Measurements from ENCODE around the gene ANKRD33B.

DNA sequence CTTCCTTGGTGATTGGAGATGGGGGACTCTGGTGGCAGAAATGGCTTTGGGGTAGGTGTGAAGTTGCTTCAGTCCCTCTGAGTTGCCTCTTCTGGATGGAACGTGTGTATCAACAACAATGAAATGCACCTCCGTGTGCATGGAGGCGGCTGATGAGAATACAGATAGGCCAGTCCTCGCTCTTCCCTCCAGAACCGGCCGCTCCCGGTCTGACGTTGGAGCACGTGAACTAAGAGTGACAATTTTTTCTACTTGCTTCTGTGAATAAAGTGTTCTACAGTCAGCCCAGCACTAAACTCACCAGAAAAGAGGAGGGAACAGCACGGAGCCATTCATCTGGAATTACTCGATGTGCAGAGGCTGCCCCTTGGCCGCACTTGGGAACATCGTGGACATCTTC is 90.7 kb downstream of the ANKRD33B start:
- TF ChIP-seq POLR2A (conservative IDR thresholded peaks at IDR 0.05) (no peak), PHF8 (IDR thresholded peaks at IDR 0.05; ENCODE audit: borderline replicate concordance, low read length) (no peak), SPI1 (IDR thresholded peaks at IDR 0.05; ENCODE audit: borderline replicate concordance, low read depth, low read length) (no peak), SRSF3 (IDR thresholded peaks at IDR 0.05; ENCODE audit: insufficient read depth, low read length) (no peak), SMC3 (conservative IDR thresholded peaks at IDR 0.05; ENCODE audit: insufficient read depth, low read depth, low read length) (no peak), ZNF57 (CRISPR knock-in tag; IDR thresholded peaks at IDR 0.05) (no peak), HMG20B (CRISPR knock-in tag; IDR thresholded peaks at IDR 0.05) (no peak), KLF1 (tag; IDR thresholded peaks at IDR 0.05) (no peak)
- TF ChIP-seq, protein P1, sequence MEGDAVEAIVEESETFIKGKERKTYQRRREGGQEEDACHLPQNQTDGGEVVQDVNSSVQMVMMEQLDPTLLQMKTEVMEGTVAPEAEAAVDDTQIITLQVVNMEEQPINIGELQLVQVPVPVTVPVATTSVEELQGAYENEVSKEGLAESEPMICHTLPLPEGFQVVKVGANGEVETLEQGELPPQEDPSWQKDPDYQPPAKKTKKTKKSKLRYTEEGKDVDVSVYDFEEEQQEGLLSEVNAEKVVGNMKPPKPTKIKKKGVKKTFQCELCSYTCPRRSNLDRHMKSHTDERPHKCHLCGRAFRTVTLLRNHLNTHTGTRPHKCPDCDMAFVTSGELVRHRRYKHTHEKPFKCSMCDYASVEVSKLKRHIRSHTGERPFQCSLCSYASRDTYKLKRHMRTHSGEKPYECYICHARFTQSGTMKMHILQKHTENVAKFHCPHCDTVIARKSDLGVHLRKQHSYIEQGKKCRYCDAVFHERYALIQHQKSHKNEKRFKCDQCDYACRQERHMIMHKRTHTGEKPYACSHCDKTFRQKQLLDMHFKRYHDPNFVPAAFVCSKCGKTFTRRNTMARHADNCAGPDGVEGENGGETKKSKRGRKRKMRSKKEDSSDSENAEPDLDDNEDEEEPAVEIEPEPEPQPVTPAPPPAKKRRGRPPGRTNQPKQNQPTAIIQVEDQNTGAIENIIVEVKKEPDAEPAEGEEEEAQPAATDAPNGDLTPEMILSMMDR (IDR thresholded peaks at IDR 0.05 in 2 of 3, conservative IDR thresholded peaks at IDR 0.05 in 1 of 3; ENCODE audit: insufficient read depth in 2 of 3, low read depth in 1 of 3, low read length in 3 of 3), result no peak
- TF ChIP-seq, protein P2, sequence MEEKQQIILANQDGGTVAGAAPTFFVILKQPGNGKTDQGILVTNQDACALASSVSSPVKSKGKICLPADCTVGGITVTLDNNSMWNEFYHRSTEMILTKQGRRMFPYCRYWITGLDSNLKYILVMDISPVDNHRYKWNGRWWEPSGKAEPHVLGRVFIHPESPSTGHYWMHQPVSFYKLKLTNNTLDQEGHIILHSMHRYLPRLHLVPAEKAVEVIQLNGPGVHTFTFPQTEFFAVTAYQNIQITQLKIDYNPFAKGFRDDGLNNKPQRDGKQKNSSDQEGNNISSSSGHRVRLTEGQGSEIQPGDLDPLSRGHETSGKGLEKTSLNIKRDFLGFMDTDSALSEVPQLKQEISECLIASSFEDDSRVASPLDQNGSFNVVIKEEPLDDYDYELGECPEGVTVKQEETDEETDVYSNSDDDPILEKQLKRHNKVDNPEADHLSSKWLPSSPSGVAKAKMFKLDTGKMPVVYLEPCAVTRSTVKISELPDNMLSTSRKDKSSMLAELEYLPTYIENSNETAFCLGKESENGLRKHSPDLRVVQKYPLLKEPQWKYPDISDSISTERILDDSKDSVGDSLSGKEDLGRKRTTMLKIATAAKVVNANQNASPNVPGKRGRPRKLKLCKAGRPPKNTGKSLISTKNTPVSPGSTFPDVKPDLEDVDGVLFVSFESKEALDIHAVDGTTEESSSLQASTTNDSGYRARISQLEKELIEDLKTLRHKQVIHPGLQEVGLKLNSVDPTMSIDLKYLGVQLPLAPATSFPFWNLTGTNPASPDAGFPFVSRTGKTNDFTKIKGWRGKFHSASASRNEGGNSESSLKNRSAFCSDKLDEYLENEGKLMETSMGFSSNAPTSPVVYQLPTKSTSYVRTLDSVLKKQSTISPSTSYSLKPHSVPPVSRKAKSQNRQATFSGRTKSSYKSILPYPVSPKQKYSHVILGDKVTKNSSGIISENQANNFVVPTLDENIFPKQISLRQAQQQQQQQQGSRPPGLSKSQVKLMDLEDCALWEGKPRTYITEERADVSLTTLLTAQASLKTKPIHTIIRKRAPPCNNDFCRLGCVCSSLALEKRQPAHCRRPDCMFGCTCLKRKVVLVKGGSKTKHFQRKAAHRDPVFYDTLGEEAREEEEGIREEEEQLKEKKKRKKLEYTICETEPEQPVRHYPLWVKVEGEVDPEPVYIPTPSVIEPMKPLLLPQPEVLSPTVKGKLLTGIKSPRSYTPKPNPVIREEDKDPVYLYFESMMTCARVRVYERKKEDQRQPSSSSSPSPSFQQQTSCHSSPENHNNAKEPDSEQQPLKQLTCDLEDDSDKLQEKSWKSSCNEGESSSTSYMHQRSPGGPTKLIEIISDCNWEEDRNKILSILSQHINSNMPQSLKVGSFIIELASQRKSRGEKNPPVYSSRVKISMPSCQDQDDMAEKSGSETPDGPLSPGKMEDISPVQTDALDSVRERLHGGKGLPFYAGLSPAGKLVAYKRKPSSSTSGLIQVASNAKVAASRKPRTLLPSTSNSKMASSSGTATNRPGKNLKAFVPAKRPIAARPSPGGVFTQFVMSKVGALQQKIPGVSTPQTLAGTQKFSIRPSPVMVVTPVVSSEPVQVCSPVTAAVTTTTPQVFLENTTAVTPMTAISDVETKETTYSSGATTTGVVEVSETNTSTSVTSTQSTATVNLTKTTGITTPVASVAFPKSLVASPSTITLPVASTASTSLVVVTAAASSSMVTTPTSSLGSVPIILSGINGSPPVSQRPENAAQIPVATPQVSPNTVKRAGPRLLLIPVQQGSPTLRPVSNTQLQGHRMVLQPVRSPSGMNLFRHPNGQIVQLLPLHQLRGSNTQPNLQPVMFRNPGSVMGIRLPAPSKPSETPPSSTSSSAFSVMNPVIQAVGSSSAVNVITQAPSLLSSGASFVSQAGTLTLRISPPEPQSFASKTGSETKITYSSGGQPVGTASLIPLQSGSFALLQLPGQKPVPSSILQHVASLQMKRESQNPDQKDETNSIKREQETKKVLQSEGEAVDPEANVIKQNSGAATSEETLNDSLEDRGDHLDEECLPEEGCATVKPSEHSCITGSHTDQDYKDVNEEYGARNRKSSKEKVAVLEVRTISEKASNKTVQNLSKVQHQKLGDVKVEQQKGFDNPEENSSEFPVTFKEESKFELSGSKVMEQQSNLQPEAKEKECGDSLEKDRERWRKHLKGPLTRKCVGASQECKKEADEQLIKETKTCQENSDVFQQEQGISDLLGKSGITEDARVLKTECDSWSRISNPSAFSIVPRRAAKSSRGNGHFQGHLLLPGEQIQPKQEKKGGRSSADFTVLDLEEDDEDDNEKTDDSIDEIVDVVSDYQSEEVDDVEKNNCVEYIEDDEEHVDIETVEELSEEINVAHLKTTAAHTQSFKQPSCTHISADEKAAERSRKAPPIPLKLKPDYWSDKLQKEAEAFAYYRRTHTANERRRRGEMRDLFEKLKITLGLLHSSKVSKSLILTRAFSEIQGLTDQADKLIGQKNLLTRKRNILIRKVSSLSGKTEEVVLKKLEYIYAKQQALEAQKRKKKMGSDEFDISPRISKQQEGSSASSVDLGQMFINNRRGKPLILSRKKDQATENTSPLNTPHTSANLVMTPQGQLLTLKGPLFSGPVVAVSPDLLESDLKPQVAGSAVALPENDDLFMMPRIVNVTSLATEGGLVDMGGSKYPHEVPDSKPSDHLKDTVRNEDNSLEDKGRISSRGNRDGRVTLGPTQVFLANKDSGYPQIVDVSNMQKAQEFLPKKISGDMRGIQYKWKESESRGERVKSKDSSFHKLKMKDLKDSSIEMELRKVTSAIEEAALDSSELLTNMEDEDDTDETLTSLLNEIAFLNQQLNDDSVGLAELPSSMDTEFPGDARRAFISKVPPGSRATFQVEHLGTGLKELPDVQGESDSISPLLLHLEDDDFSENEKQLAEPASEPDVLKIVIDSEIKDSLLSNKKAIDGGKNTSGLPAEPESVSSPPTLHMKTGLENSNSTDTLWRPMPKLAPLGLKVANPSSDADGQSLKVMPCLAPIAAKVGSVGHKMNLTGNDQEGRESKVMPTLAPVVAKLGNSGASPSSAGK (IDR thresholded peaks at IDR 0.05), result peak; percentile 60
- TF ChIP-seq, protein P3, sequence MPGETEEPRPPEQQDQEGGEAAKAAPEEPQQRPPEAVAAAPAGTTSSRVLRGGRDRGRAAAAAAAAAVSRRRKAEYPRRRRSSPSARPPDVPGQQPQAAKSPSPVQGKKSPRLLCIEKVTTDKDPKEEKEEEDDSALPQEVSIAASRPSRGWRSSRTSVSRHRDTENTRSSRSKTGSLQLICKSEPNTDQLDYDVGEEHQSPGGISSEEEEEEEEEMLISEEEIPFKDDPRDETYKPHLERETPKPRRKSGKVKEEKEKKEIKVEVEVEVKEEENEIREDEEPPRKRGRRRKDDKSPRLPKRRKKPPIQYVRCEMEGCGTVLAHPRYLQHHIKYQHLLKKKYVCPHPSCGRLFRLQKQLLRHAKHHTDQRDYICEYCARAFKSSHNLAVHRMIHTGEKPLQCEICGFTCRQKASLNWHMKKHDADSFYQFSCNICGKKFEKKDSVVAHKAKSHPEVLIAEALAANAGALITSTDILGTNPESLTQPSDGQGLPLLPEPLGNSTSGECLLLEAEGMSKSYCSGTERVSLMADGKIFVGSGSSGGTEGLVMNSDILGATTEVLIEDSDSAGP (CRISPR knock-in tag; IDR thresholded peaks at IDR 0.05), result no peak
- TF ChIP-seq, protein P4, sequence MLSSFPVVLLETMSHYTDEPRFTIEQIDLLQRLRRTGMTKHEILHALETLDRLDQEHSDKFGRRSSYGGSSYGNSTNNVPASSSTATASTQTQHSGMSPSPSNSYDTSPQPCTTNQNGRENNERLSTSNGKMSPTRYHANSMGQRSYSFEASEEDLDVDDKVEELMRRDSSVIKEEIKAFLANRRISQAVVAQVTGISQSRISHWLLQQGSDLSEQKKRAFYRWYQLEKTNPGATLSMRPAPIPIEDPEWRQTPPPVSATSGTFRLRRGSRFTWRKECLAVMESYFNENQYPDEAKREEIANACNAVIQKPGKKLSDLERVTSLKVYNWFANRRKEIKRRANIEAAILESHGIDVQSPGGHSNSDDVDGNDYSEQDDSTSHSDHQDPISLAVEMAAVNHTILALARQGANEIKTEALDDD (IDR thresholded peaks at IDR 0.05), result no peak

All from K562 (cell line).